Effector memory CD4-positive, alpha-beta T cell (primary cell): Measurements from ENCODE around the gene SLC39A13.

Experiments used
- DNase-seq, 3 donors: peaks; one replicate each; pipeline ENCODE4 v3.0.0-alpha.2; 2020
- H3K27ac ChIP-seq: 2 replicates; pipeline ENCODE4 v1.7.0; 2013; ENCODE audit warnings: mild to moderate bottlenecking, low read length, moderate library complexity; ENCODE audit not compliant: insufficient read depth, poor library complexity, severe bottlenecking
- H3K27me3 ChIP-seq: replicated peaks from 2 replicates; pipeline ENCODE4 v1.7.0; 2013; ENCODE audit warnings: mild to moderate bottlenecking, low read length; ENCODE audit not compliant: insufficient read depth, control insufficient read depth, poor library complexity, severe bottlenecking
- H3K36me3 ChIP-seq: 2 replicates; pipeline ENCODE4 v1.7.0; 2013; ENCODE audit warnings: mild to moderate bottlenecking, low read length, moderate library complexity; ENCODE audit not compliant: control insufficient read depth, insufficient read depth
- H3K4me1 ChIP-seq: 2 replicates; pipeline ENCODE4 v1.7.0; 2013; ENCODE audit warnings: low read length, mild to moderate bottlenecking; ENCODE audit not compliant: control insufficient read depth, insufficient read depth, poor library complexity, severe bottlenecking
- H3K4me3 ChIP-seq: 2 replicates; pipeline ENCODE4 v1.7.0; 2013; ENCODE audit warnings: low read length, low read depth, mild to moderate bottlenecking; ENCODE audit not compliant: insufficient read depth, poor library complexity, severe bottlenecking
- H3K9me3 ChIP-seq: 2 replicates; pipeline ENCODE4 v1.7.0; 2013; ENCODE audit warnings: mild to moderate bottlenecking, low read length, moderate library complexity; ENCODE audit not compliant: control insufficient read depth

The SLC39A13 gene

GRCh38 chr11:47393163-47394049, 15.0 kb upstream of the SLC39A13 start:
- Histone ChIP-seq H3K4me3 (no peak overlapping the region), H3K27me3 (no peaks in the 10 kb centered on the region), H3K9me3 (no peaks in the 10 kb centered on the region), H3K27ac (no peak overlapping the region), H3K4me1 (peaks cover 44% of the 10 kb centered on the region), H3K36me3 (no peaks in the 10 kb centered on the region)
- DNase-seq: no peak

GRCh38 chr11:47394050-47394321, 14.4 kb upstream of the SLC39A13 start:
- H3K27ac ChIP-seq: peak overlapping the region; percentile 73
- no peak for DNase-seq
- no peaks in the 10 kb centered on the region for H3K9me3 ChIP-seq
- peaks cover 44% of the 10 kb centered on the region for H3K4me1 ChIP-seq
- no peaks in the 10 kb centered on the region for H3K27me3 ChIP-seq
- H3K4me3 ChIP-seq: no peak overlapping the region
- no peaks in the 10 kb centered on the region for H3K36me3 ChIP-seq

GRCh38 chr11:47394322-47395222, 13.8 kb upstream of the SLC39A13 start:
- no peaks in the 10 kb centered on the region for H3K9me3 ChIP-seq
- peak overlapping the region; percentile 18 for H3K4me3 ChIP-seq
- H3K27me3 ChIP-seq: no peaks in the 10 kb centered on the region
- H3K36me3 ChIP-seq: no peaks in the 10 kb centered on the region
- DNase-seq: peak in 1 of 3 donors; percentile 31
- peak overlapping the region; percentile 73 for H3K27ac ChIP-seq
- peaks cover 43% of the 10 kb centered on the region for H3K4me1 ChIP-seq

- H3K4me3 ChIP-seq: peak overlapping the region; percentile 18
- H3K27me3 ChIP-seq: no peaks in the 10 kb centered on the region
- DNase-seq: no peak
- peaks cover 43% of the 10 kb centered on the region for H3K4me1 ChIP-seq
- H3K27ac ChIP-seq: peak overlapping the region; percentile 73
- H3K9me3 ChIP-seq: no peaks in the 10 kb centered on the region
- no peaks in the 10 kb centered on the region for H3K36me3 ChIP-seq
Observed at GRCh38 chr11:47395223-47396048, 13.0 kb upstream of the SLC39A13 start.

GRCh38 chr11:47396049-47396320, 12.4 kb upstream of the SLC39A13 start:
- Histone ChIP-seq H3K4me3 (no peak overlapping the region), H3K4me1 (peaks cover 48% of the 10 kb centered on the region), H3K27me3 (no peaks in the 10 kb centered on the region), H3K36me3 (no peaks in the 10 kb centered on the region), H3K9me3 (no peaks in the 10 kb centered on the region), H3K27ac (no peak overlapping the region)
- no peak for DNase-seq

- no peak overlapping the region for H3K4me3 ChIP-seq
- no peaks in the 10 kb centered on the region for H3K27me3 ChIP-seq
- H3K4me1 ChIP-seq: peaks cover 46% of the 10 kb centered on the region
- no peak for DNase-seq
- no peaks in the 10 kb centered on the region for H3K36me3 ChIP-seq
- no peaks in the 10 kb centered on the region for H3K9me3 ChIP-seq
- peak overlapping the region; percentile 18 for H3K27ac ChIP-seq
Observed at GRCh38 chr11:47398011-47398410, 10.4 kb upstream of the SLC39A13 start.

- Histone ChIP-seq H3K27ac (peak overlapping the region; percentile 18), H3K9me3 (no peaks in the 10 kb centered on the region), H3K27me3 (no peaks in the 10 kb centered on the region), H3K4me3 (no peak overlapping the region), H3K36me3 (no peaks in the 10 kb centered on the region), H3K4me1 (peaks cover 43% of the 10 kb centered on the region)
- DNase-seq: no peak
Observed at GRCh38 chr11:47398551-47398950, 9.8 kb upstream of the SLC39A13 start.

GRCh38 chr11:47399860-47400767, 8.3 kb upstream of the SLC39A13 start:
- peak; percentile 15 to 33 (median 24) for DNase-seq

GRCh38 chr11:47400768-47401279, 7.6 kb upstream of the SLC39A13 start:
- DNase-seq: no peak
- H3K9me3 ChIP-seq: no peaks in the 10 kb centered on the region
- no peak overlapping the region for H3K4me3 ChIP-seq
- no peaks in the 10 kb centered on the region for H3K27me3 ChIP-seq
- H3K27ac ChIP-seq: no peak overlapping the region
- peaks cover 20% of the 10 kb centered on the region for H3K4me1 ChIP-seq
- H3K36me3 ChIP-seq: no peaks in the 10 kb centered on the region

More at GRCh38 chr11:47399860-47400767, 8.3 kb upstream of the SLC39A13 start:
- H3K4me1 ChIP-seq: peaks cover 27% of the 10 kb centered on the region
- H3K9me3 ChIP-seq: no peaks in the 10 kb centered on the region
- H3K4me3 ChIP-seq: peak overlapping the region; percentile 60
- peak overlapping the region; percentile 63 for H3K27ac ChIP-seq
- H3K27me3 ChIP-seq: no peaks in the 10 kb centered on the region
- no peaks in the 10 kb centered on the region for H3K36me3 ChIP-seq
